ENCODE measurements around the gene TRAPPC3L.
"Not testable (repeated sequence)": the region's sequence is repeated elsewhere in the genome, so short reads cannot be mapped to it uniquely, and the experiment has no call there.

TRAPPC3L gene

DNA sequence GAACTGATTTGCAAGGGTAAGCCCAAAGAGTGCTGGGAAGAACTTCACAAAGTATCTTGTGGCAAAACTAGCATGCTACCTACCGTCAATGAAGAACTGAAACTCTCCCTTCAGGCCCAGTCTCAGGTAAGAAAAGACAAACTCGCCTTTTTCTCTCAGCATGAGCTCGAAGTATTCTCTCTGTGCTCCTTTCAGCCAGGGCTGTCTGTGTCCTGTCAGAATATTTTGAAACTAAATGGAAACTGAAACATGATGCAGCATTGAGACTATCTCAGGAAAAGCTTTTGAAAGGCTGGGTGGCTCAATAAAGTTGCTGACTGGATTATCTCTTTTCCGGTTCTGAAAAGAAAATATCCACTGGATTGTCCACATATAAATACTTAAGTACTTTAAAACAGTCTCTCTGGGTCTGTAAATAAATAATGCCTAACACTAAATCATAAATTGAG lies 33.3 kb downstream of the TRAPPC3L start:
- no peak for DNase-seq

DNA sequence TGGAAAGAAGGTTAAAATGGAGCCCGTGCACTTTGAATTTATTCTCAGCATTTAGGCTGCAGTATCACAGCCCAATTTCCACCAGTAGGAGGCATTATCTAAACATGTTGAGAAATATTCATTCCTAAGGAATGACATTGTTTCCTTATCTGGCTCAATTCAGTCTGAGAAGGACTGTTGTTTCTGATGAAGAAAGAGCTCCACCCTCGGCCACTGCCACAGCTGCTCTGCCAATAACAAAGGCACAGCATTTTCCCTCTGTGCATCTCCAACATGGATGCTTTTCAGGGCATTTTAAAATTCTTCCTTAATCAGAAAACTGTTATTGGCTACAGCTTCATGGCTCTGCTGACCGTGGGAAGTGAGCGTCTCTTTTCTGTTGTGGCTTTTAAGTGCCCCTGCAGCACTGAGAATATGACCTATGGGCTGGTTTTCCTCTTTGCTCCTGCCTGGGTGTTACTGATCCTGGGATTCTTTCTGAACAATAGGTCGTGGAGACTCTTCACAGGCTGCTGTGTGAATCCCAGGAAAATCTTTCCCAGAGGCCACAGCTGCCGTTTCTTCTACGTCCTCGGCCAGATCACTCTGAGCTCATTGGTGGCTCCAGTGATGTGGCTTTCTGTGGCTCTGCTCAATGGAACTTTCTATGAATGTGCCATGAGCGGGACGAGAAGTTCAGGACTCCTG lies 33.9 kb downstream of the TRAPPC3L start, which contains the start of gene CALHM5:
Gene CALHM5 (plus strand): TSS at position 216 of the 687 bp plus-strand sequence. CDS start 58 bp downstream, at position 274.
- no peak for DNase-seq

- no peak for DNase-seq
Measured at GRCh38 chr6:116508527-116508926, 37.0 kb downstream of the TRAPPC3L start.

DNA sequence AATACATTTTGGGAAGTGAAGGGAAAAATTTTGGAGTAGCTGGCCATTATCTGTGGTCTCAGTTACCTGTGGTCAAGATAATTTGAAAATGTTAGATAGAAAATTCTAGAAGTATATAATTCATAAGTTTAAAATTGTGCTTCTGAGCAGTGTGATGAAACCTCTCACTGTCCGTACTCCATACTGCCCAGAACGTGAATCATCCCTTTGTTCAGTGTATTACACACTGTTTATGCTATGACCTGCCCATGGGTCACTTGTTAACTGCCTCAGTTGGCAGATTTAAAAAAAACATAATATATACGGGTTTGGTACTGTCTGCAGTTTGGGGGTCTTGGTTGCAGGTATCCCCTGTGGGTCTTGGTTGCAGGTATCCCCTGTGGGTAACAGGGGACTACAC lies 38.2 kb downstream of the TRAPPC3L start:
- no peak for DNase-seq

DNA sequence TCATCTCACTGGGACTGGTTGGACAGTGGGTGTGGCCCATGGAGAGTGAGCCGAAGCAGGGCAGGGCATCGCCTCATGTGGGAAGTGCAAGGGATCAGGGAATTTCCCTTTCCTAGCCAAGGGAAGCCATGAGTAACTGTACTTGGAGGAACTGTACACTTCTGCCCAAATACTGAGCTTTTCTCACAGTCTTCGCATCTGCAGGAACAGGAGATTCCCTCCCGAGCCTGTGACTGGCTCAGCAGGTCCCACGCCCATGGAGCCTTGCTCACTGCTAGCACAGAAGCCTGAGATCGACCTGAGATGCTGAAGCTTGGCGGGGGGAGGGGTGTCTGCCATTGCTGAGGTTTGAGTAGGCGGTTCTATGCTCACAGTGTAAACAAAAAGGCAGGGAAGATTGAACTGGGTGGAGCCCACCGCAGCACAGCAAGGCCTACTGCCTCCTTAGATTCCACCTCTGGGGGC lies 44.5 kb downstream of the TRAPPC3L start:
- no peak for DNase-seq

- no peak for DNase-seq
Measured at GRCh38 chr6:116497113-116497676, 48.3 kb downstream of the TRAPPC3L start.

DNA sequence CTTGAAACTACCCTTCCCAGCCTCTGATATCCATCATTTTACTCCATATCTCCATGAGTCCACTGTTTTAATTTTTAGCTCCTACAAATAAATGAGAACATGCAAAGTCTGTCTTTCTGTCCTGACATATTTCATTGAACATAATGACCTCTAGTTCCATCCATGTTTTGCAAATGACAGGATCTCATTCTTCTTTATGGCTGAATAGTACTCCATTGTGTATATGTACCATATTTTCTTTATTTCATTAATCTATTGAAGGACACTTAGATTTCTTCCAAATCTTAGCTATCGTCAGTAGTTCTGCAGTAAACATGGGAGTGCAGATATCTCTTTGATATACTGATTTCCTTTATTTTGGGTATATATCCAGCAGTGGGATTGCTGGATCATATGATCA lies 50.3 kb downstream of the TRAPPC3L start:
- not testable (repeated sequence) for DNase-seq

DNA sequence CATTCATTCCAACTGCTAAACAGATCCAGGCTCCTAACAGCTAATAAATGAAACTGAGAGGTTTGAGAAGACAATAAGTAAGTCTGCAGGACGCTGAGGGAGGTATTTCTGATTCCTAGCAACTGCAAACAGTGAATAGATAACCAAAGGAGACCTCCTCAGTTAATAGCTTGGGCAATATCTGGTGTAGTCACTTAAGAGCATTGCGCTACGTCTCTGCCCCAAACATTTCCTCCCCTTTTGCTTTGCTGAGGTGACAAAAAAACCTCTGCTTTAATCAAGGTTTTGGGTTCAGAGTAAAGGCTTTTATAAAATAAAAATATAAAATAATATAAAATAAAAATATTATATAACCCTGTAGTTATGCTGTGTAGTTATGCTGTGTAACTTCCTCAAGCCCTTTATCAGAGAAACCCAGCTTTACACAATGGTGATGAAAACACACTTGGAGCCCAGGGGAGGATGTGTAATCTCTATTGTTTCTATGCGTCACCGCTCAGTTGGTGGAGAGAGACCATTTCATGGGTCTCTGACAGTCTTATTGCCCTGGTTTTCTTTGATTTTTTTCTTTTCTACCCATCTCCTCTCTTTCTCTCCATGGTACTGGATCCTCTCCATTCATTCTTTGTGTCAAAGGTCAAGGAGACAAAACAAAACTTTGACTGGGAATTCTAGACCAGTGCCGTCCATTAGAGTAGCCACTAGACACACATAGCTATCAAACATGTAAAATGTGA lies 53.0 kb downstream of the TRAPPC3L start:
- no peak for DNase-seq

DNA sequence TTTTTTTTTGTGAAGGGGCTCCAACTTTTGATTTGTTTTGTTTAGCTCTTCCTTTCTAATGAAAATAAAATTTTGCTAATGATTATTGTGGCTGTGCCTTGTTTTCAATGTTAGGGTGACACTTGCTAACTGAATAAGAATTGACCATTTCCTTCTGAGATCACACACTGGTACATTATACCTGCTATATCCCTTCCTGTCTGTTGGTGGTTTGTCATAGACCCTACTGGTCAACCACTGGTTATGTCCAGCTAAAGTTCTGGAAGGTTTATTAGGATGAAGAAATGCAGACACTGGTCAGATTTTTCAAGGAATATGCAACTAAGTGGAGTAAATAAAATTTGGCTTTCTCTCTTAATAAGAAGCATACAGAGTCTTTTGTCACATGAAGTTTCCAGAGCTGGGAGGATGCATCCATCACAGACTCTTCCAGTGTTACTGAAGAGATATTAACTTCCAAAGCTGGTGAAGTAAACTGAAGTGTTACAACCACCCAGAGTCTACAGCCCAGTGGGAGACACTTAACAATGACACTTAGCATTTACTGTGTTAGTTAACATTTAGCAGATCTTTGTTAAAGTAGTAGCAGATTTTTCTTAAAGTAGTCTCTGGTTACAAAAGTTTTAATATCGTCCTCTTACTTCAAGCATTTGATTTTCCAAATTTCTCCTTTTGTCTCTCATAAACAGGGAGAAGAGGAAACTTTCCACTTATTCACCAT lies 53.7 kb downstream of the TRAPPC3L start:
- no peak for DNase-seq

DNA sequence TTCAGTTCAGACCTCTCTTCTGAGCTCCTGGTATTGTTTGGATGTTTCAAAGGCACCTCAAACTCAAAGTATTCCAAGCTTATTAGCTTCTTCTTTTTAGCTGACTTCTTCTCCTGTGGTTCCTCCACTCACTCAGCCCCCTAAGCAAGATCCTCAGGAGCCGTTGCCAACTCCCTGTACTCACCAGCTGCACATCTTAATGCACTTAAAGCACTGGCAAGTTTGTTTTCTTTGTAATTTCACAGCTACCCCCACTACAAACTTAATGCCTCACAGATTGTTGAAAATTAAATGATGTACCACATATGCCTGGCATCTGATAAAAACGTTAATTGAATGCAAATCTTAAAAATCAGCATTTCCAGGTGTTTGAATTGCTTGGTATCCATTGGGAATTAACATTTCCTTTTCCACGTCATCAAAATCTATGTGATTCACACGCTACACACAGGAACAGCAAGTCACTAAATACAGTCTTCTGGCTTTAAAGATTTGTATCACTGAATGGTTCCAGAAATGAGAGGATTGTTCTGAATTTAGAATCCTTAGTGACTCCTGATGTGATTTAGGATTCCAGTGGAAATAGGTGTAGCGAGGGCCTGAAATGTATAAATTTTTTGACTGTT lies 59.8 kb downstream of the TRAPPC3L start:
- no peak for DNase-seq

GRCh38 chr6:116483616-116484015 lies 61.9 kb downstream of the TRAPPC3L start:
- no peak for DNase-seq

DNA sequence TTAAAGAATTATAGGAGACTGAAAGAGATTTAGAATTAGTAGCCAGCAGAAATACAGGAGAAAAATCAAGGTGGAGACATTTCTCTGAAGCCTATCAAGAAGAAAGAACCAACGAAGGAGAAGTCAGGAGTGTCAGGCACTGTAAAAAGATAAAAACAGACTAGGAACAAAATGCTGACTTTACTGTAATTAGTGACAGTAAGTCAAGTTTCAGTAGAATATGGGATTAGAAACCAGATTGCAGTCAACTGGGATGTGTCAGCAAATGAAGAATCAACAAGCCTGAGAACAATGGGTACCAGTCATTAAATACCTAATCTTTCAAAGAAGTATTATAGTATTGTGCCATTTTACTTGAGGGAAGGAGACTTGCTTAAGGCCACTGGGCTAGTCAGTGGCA lies 62.7 kb downstream of the TRAPPC3L start:
- DNase-seq: no peak

DNA sequence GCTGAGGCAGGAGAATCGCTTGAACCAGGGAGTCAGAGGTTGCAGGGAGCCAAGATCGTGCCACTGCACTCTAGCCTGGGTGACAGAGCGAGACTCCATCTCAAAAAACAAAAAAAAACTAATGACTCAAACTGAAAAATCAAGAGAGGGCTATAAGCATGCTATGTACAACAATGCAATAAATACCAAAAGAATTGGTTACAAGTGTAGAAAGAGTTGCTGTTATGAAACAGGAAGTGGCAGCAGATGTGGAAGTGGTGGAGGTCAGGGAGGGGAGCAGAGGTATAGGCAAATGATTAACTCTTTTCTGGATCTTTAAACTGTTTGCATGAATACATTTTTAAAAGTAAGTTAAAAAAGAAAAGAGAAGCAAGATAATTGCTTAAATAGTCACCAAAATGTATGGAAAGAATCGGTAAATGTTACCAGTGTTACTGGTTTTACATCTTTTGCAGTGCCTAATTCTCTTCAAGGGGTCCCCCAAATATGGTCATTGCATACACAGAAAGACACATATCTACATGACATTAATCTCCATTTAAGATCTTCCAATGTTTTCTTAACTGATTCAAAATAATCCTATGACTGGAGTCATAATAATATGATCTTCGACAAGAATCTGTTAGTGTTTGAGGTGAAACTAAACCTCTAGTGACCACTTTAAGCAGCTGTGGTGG lies 69.3 kb downstream of the TRAPPC3L start:
- DNase-seq: no peak

- no peak for DNase-seq
Measured at GRCh38 chr6:116475141-116475540, 70.3 kb downstream of the TRAPPC3L start.

GRCh38 chr6:116472706-116473105 lies 72.8 kb downstream of the TRAPPC3L start:
- no peak for DNase-seq

DNA sequence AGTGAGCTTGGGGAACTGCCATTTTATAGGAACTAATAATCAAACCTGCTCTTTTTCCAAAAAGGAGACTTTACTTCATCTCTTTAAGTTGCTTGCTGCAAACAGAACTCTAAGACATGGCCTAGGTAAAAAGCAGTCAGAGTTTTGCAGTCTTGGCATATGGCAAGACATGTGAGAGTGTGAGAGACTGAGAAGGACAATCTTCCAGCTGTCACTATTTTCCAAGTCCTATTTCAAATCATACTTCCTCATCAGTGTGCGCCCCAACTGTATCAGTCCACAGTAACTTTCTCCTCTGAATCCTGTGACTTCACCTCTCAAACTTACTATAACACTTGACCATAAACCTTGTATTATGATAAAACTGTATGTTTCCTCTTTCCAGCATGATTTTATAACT lies 74.0 kb downstream of the TRAPPC3L start:
- DNase-seq: no peak

DNA sequence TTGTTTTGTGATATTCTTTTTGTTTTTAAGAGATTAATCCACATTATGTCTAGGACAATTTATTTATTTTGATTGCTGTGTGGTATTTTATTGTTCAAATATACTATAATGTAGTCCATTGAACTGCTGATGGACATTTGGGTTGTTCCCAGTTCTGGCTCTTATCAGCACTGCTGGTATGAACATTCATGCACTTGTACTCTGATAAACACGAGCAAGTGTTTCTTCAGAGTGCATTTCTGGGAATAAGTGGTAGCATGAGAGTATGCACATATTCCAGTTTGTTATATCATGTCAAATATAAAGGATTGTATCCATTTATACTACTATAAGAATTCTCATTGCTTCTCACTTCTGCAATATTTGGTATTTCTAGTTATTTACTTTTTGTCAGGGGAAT lies 77.2 kb downstream of the TRAPPC3L start:
- no peak for DNase-seq

GRCh38 chr6:116467514-116467913 lies 78.0 kb downstream of the TRAPPC3L start:
- DNase-seq: no peak

GRCh38 chr6:116467096-116467495 lies 78.4 kb downstream of the TRAPPC3L start:
- no peak for DNase-seq

GRCh38 chr6:116465246-116465645 lies 80.2 kb downstream of the TRAPPC3L start:
- DNase-seq: no peak

GRCh38 chr6:116463301-116463700 lies 82.2 kb downstream of the TRAPPC3L start:
- no peak for DNase-seq

All from NCI-H1694 (cell line).